OCI-LY3 (cell line): ENCODE results near the gene TMEM51.

ENCODE experiments used
- H2AFZ ChIP-seq: fragments of 200-600, 300-600 bp; shearing (Covaris generic); 2 replicates; pipeline ENCODE4 v1.6.0; 2014; ENCODE audit warnings: antibody characterized with exemption, low read depth, low read length
- H3K27ac ChIP-seq: fragments of 200-600, 300-600 bp; sonication (generic); 2 replicates; pipeline ENCODE4 v1.5.1; 2014; ENCODE audit warnings: mild to moderate bottlenecking, low read length, moderate library complexity, mixed read lengths
- H3K27me3 ChIP-seq: fragments of 200-600, 300-600 bp; sonication (generic); 2 replicates; pipeline ENCODE4 v1.6.1; 2014; ENCODE audit warnings: low read depth, low read length, mixed read lengths
- H3K36me3 ChIP-seq: fragments of 200-600, 300-600 bp; sonication (generic); replicated peaks from 2 replicates; pipeline ENCODE3; 2014; ENCODE audit warnings: low read depth, low read length, mixed read lengths
- H3K4me1 ChIP-seq: fragments of 300-600, 200-600 bp; sonication (generic); 2 replicates; pipeline ENCODE4 v1.6.1; 2014; ENCODE audit warnings: low read length, mixed read lengths
- H3K4me2 ChIP-seq: fragments of 200-600, 300-600 bp; sonication (generic); 2 replicates; pipeline ENCODE4 v1.6.1; 2014; ENCODE audit warnings: low read length, mixed read lengths
- H3K4me3 ChIP-seq: fragments of 300-600, 200-600 bp; sonication (generic); 2 replicates; pipeline ENCODE4 v1.5.1; 2014; ENCODE audit warnings: antibody characterized with exemption, mild to moderate bottlenecking, low read length, moderate library complexity
- H3K79me2 ChIP-seq: fragments of 300-600, 200-600 bp; shearing (Covaris generic); 2 replicates; pipeline ENCODE4 v1.6.1; 2014; ENCODE audit warnings: mild to moderate bottlenecking, low read length, mixed read lengths
- H3K9ac ChIP-seq: fragments of 300-600, 200-600 bp; shearing (Covaris generic); 2 replicates; pipeline ENCODE4 v1.6.0; 2014; ENCODE audit warnings: mild to moderate bottlenecking, low read length, moderate library complexity
- H3K9me3 ChIP-seq: fragments of 200-600, 300-600 bp; shearing (Covaris generic); 2 replicates; pipeline ENCODE4 v1.6.1; 2014; ENCODE audit warnings: low read length, mixed read lengths; ENCODE audit not compliant: insufficient read depth
- H4K20me1 ChIP-seq: fragments of 200-600, 300-600 bp; sonication (generic); 2 replicates; pipeline ENCODE4 v1.6.1; 2016; ENCODE audit warnings: low read length, mixed read lengths; ENCODE audit not compliant: insufficient read depth
- CTCF ChIP-seq: fragments of 200-600, 300-600 bp; sonication (generic); IDR thresholded peaks from 2 replicates; pipeline ENCODE4 v1.5.1; 2014; ENCODE audit warnings: antibody characterized with exemption, low read length, low read depth
- EZH2phosphoT487 ChIP-seq: fragments of 200-600 bp; shearing (Covaris generic); IDR thresholded peaks from 2 replicates; pipeline ENCODE4 v1.6.1; 2018; ENCODE audit warnings: antibody characterized with exemption, mixed run types, low read depth

The TMEM51 gene

DNA sequence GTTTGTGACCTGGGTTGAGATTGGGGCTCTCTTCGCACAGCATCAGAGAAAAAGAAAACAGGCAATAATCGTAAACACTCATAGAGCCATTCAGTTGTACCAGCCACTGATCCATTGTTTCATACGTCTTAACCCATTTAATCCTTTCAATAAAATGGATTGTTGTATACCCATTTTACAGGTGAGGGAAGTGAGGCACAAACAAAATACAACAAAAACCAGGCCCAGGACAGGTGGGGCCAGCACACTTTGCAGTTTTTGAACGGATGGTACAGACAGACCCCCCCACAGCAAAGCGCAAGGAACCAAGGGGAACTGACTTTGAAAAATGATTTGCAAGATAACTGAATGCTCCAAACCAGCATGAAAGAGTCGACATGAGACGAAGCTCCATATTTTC is 89.2 kb downstream of the TMEM51 start:
- no peak overlapping the region for H2AFZ ChIP-seq
- no peaks in the 10 kb centered on the region for H3K36me3 ChIP-seq
- no peak overlapping the region for H3K4me3 ChIP-seq
- H3K79me2 ChIP-seq = no peaks in the 10 kb centered on the region
- H3K4me2 ChIP-seq = no peak overlapping the region
- no peaks in the 10 kb centered on the region for H4K20me1 ChIP-seq
- no peak overlapping the region for H3K27ac ChIP-seq
- H3K9me3 ChIP-seq = no peaks in the 10 kb centered on the region
- peaks cover 4% of the 10 kb centered on the region; the same call in 1 of the 2 replicates for H3K27me3 ChIP-seq
- no peak overlapping the region for H3K9ac ChIP-seq
- peaks cover 12% of the 10 kb centered on the region for H3K4me1 ChIP-seq
- no peak for TF ChIP-seq CTCF
- TF ChIP-seq EZH2phosphoT487 = no peak

DNA sequence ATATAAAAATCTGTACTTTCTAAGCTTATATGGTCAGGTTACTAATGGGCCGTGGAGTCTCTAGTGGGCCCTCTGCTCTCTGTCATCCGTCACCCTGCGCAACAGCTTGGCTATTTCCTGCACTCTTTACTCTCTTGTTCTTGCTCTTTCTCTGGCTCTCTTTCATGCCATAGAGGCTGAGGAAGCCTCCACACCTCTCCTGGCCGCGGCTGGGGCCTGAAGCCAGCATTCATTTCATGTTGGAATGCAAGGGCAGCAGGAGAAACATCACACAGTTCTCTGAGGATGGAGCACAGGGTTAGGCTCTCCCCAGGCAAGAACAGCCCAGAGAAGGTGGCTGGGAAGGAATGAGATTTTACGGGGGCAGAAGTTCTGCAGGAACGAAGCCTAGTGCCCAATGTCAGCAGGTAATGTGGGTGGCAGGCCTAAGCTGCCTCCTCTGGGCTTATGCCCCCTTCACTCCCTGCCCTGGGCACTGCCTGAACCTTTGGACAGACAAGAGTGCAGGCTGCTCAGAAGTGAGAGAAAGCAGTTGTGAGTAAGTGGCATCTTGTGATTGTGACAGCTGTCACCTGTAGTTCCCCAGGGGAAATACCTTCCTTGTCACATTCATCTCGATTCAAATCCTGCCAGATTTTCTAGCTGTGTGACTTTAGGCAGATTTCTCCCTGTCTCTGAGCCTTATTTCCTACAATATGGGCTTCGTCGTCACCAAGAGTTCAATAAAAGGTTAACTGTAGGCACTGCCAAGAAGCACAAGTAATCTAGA is 89.9 kb downstream of the TMEM51 start:
- TF ChIP-seq CTCF (no peak), EZH2phosphoT487 (no peak)
- Histone ChIP-seq H3K9ac (no peak overlapping the region), H3K79me2 (no peaks in the 10 kb centered on the region), H3K4me2 (no peak overlapping the region), H3K36me3 (no peaks in the 10 kb centered on the region), H3K9me3 (no peaks in the 10 kb centered on the region), H4K20me1 (no peaks in the 10 kb centered on the region), H3K4me1 (peaks cover 12% of the 10 kb centered on the region), H3K27ac (no peak overlapping the region), H3K27me3 (peaks cover 4% of the 10 kb centered on the region; the same call in 1 of the 2 replicates), H2AFZ (no peak overlapping the region), H3K4me3 (no peak overlapping the region)

DNA sequence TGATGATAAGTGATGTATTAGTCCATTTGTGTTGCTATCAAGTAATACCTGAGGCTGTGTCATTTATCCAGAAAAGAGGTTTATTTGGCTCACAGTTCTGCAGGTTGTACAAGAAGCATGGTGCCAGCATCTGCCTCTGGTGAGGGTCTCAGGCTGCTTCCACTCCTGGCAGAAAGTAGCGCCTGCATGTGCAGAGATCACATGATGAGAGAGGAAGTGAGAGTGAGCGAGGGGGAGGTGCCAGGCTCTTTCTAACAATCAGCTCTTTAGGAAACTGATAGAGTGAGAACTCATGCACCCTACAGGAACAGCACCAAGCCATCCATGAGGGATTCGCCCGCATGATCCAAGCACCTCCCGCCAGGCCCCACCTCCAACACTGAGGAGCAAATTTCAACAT is 91.3 kb downstream of the TMEM51 start:
- H2AFZ ChIP-seq = no peak overlapping the region
- peaks cover 12% of the 10 kb centered on the region for H3K4me1 ChIP-seq
- no peak overlapping the region for H3K4me2 ChIP-seq
- H3K27me3 ChIP-seq = peaks cover 4% of the 10 kb centered on the region; the same call in 1 of the 2 replicates
- no peak overlapping the region for H3K4me3 ChIP-seq
- no peak overlapping the region for H3K9ac ChIP-seq
- H3K27ac ChIP-seq = no peak overlapping the region
- H3K9me3 ChIP-seq = no peaks in the 10 kb centered on the region
- no peaks in the 10 kb centered on the region for H4K20me1 ChIP-seq
- H3K79me2 ChIP-seq = no peaks in the 10 kb centered on the region
- TF ChIP-seq EZH2phosphoT487 (no peak), CTCF (no peak)
- H3K36me3 ChIP-seq = no peaks in the 10 kb centered on the region

DNA sequence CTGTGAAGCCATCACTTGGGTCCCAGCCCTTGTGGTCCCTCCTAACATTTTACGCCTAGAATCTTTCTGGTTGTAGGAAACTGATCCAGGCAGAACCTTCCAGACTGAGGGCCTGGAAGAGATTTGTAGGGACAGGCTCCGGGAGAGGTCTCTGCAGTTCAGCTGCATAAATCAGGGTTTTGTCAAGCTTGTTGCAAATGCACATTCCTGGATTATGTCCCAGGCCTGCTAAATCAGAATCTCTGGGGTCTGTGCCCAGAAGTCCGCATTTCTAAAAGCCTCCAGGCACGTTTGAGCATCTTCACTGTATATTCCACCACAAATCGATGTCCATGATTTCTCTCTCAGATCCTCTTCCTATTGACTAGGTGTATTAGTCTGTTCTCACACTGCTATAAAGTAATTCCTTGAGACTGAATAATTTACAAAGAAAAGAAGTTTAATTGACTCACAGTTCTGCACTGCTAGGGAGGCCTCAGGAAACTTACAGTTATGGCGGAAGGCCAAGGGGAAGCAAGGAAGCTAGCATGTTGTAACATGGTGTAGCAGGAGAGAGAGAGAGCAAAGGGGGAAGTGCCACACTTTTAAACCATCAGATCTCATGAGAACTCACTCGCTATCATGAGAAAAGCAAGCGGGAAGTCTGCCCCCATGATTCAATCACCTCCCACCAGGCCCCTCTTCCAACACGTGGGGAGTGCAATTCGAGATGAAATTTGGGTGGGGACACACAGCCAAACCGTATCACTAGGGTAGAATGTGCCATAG is 92.2 kb downstream of the TMEM51 start:
- Histone ChIP-seq H4K20me1 (no peaks in the 10 kb centered on the region), H3K27me3 (peaks cover 11% of the 10 kb centered on the region; the same call in 1 of the 2 replicates), H3K36me3 (no peaks in the 10 kb centered on the region), H2AFZ (no peak overlapping the region), H3K4me3 (no peak overlapping the region), H3K27ac (no peak overlapping the region), H3K9ac (no peak overlapping the region), H3K4me2 (no peak overlapping the region), H3K79me2 (no peaks in the 10 kb centered on the region), H3K4me1 (peaks cover 12% of the 10 kb centered on the region), H3K9me3 (no peaks in the 10 kb centered on the region)
- no peak for TF ChIP-seq EZH2phosphoT487
- TF ChIP-seq CTCF = no peak
